GM03348 (cell line): ENCODE measurements around the gene GSN.

Source experiments
- DNase-seq: peaks from one replicate; pipeline ENCODE4 v3.0.0; 2012; ENCODE audit warnings: low spot score

GSN gene

DNA sequence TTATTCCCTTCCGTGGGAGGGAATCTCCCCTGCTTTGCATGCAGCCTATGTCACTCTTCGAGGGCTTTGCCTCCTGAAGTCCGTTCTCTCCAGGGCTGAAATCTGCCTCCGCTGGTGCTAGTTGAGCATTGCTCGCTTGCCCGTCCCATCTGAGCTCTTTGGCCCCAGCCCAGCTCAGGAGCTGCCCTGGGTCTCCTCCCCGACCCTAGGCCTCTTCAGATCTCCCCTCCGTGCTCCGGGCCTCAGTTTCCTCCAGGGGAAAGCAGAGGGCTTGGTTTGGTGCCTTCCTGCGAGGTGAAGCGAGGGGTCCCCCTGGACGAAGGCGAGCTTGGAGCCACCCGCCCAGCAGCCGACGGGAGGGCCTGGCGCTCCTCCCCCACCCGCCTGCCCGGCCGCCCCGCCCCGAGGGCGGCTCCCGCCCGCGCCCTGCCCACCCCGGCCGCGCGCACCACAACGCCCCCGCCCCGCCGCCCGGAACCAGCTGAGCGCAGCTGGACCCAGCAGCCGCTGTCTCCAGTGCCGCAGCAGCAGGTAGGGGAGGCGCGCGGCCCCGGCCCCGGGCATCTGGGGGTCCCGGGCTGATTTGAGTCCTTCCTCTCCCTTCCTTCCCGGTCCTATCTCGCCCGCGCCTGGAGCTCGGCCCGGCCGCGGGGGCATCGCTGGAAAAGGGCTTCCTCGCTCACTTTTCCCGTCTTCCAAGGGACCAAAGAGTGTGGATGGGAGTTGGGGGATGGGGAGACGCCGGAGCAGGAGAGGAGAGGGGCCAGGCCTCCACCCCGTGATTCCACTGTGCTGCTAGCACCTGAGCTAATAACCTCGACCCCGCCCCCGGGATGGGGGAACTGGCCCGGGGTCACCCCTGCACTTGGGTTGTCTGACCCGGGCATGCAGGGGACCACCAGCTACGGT is at the start of gene GSN:
Gene GSN, plus strand, starts transcription at position 474 of the 909 bp plus-strand sequence. CDS start 33,810 bp downstream, outside the sequence.
- DNase-seq, result peak; percentile 94

DNA sequence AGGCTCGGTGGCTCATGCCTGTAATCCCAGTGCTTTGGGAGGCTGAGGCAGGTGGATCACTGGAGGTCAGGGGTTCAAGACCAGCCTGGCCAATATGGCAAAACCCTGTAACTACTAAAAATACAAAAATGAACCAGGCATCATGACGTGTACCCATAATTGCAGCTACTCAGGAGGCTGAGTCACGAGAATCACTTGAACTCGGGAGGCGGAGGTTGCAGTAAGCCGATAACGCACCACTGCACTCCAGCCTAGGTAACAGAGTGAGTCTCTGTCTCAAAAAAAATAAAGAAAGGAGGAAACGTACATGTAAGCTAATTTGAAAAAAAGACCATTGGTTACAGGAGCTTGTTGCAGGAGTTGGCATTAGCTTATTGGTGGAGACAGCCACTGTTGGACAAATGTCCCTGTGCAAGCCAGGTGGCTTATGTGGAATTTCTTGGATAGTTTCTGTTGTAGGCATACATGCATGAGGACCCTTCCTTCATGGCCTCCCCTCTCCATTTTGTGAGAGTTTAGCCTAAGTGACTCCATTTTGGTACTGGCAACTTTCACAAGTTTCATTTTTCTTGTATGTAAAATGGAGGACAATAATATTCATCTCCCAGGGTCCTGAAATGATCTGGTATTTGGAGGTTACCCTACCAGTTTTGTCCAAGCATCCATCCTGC is 49.5 kb upstream of the GSN start:
- DNase-seq, result no peak

DNA sequence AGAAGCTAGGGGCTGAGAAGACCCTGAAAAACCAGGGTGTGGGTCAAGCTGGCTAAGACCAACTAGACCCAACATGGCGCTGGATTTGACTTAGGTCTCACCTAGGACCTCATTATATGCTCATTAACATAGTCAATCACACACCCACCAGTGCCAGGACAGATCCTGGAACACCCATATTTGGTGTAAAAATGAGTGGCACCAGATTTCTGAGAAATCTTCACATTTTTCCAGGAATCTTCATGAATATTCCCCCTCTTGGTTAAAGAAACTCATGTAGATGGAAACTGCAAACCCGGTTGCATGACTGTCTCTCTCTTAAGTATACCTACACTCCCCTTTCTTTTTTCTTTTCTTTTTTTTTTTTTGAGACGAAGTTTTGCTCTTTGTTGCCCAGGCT is 48.4 kb upstream of the GSN start:
- DNase-seq, result no peak

DNA sequence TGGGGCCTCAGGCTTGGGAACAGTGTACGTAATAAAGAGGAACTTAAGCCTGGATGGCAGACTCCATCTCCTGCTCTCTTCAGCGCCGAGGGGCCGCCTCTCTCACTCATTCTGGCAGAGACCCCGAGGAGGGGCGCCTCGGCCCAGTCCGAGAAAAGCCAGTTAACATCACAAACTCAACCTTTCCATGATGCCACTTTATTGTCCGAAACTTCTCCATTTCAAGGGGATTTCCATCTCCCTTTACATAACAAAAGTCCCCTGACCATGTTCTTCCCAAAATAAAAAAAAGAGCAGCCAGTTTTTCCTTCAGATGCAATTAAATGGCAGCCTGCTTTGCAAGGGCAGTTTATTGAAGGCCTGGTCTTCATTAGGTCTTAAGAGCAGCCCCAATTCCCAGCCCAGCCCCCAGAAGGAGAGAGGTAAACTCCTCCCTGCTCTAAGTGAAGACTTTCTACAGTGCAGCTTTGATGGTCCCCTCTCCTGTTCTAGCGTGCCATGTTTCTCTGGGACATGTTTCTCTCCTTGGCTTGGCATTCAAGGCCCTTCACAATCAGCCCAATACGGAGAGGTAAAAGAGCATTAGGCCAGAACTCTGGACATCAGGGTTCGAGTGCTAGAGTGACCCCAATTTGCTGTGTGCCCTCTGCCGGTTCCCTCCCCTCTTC is 46.8 kb upstream of the GSN start:
- DNase-seq, result no peak

DNA sequence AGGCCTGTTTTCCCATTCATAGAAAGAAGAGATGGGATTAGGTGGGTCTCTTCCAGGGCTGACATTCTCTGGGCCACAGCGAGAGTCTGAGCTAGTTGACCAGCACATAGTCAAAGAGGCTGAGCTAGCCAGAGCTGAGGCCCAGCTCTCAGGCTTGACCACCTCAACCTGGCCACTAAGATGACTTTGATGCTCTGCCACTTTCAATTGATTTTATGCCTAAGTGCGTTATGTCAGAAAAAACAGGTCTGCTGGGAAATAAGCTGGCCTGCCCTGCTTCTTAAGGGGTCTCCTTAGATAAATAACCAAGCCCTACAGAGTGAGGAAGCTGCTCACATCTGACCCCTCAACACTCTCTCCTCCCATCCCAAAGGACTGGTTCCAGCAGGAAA is 46.3 kb upstream of the GSN start:
- no peak for DNase-seq

DNA sequence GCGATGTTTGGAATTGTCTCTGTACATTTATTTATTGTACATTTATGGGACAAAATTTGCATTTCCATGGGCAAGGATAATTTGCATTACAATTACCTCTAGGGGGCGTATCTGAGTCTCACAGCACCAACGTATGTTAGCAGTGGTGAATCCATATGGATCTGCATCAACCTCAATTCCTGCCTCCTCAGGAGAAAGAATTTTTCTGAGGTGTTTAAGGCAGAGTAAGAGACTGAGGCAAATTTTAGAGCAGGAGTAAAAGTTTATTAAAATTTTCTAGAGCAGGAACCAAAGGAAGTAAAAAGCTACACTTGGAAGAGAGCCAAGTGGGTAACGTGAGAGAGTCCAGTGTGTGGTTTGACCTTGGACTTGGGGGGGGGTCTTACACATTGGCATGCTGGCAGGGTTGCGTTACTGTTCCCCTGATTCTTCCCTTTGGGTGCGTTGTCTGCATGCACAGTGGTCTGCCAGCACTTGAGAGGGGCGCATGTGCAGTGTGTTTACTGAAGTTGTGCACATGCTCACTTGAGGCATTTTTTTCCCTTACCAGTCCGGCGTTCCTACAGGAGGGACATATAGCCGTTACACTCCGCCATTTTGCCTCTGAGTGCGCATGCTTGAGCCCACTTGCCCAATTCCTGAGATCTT is 45.3 kb upstream of the GSN start:
- DNase-seq, result peak; percentile 55

DNA sequence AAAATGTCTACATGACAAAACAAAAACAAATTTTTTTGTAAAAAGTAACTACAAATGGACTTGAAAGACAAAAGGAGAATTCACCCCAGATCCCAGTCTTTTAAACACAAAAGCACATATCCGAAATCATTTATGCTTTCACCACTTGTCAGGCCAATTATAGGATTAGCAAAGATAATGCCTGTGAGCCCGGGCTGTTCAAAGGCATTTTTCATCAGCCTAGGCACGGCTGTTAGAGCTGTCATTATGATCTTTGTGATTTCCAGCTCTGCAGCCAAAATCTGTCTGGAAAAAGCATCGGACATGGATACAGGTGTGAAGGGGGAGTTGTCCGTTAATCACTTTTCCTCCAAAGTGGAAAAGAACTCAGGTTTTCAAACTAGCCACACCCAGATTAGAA is 42.7 kb upstream of the GSN start:
- DNase-seq, result no peak

DNA sequence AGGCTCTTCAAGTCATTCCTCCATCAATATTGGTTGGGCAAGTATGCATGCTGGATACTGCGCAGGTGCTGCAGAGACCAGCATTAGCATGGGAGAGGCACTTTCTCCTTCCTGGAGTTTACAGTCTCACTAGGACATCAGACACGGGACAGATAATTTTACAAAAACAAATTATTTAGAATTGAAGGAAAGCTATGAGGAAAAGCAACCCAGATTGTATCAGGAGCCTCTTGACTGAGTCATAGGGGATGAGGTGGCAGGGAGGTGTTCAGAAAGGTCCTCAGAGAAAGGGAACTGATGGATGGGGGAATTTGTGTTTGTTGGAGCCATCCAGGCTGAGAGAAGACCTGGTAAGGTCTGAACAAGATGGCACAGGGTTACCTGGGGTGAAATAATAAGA is 41.8 kb upstream of the GSN start:
- peak; percentile 62 for DNase-seq

DNA sequence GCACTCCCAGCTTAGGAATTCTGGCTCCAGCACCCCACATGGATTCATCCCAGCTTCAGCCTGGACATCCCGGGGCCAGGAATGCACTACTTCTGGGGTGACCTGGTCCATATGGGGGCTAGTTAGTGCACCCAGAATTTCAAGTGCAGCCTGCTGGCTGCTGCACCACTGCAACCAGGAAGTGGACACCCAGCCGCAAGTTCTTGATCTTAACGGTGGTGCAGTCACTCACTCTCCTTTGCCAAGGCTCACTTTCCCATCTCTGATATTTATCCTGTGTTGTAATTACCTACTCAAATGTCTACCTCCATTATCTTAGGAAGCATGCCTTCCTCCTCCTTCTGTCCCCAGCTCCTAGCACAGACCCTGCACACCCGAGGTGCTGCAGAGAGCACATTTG is 40.1 kb upstream of the GSN start:
- no peak for DNase-seq

DNA sequence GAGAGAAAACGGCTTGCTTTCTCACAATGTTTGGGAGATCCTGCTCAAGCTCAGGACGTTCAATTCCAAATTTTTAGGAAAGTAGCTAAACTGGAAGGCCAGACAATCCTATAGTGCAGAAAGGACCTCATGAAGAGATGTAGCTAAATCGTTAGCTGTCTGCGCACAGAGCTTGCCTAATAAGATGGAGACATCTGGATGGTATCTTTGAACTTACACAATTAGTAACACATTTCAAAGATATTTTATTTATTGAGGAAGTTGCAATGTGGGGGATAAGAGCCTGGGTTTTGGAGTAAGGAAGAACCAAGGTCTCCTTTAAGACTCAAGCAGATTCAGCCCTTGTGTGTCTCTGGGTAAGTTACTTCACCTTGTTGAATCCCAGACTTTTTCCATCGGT is 37.7 kb upstream of the GSN start:
- no peak for DNase-seq

DNA sequence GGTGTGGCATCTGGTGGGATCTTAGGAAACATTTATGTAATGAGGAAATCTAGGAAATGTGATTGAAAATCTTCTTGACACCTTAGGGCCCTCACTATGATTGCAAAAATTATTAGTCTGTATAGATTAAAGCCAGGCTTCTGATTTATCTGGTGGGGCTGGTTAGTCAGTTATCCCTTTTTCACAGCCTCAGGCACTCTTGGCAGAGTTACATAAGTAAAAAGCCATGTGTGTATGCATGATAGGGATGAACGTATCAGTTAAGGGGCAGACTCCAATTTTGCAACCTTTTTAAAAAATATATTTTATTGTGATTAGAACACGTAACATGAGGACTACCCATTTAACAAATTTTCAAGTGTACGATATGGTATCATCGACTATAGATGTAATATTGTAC is 35.7 kb upstream of the GSN start:
- no peak for DNase-seq

DNA sequence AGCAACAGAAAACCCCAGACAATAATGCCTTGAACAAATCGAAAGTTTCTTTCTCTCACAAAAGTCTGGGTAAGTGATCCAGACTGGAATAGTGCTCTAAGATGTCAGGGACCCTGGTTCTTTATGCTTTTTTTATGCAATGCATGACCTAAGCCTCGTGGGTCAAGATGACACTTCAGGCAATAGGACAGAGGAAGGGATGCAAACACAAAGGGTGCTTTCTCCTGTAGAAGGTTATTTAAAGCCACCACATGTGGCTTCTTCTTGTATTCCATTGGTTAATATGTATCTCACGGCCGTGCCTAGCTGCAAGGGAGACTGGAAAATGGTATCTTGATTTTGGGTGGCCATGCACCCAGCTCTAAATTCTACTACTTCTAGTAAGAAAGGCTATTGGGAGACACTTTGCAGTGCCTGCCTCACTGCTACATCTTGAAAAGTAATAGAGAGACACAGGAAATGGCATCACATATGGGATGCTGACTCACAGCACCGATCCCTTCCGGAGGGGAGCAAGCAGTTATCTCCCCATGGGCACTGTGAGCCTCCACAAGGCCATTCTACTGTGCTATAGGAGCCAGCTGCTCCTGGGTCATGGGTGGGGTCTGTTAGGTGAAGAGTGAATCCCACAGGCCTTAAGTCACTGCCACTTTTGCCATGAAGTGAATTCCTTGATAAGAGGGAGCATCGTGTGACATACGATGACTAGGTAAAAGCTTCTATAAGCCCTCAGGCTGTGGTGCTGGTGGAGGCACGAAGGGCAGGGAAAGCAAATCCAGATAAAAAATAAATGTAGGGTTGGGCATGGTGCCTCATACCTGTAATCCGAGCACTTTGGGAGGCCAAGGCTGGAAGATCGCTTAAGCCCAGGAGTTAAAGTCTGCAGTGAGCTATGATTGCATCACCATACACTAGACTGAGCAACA is 33.8 kb upstream of the GSN start:
- DNase-seq, result peak; percentile 37

DNA sequence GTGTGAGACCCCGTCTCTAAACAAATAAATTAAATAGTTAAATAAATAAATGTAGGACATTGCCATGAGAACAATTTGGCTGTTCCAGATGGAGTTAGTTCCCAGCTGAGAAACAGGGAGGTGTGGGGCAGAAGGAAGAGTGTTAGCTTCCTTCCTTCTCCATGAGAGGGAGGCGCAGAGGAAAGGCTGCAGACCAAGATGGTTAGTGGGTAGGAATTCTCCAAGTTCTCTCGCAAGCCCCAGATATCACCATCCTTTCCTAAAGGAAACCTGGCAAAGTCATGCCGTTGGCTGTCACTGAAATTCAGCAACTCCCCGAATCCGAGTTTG is 33.2 kb upstream of the GSN start:
- DNase-seq, result no peak

DNA sequence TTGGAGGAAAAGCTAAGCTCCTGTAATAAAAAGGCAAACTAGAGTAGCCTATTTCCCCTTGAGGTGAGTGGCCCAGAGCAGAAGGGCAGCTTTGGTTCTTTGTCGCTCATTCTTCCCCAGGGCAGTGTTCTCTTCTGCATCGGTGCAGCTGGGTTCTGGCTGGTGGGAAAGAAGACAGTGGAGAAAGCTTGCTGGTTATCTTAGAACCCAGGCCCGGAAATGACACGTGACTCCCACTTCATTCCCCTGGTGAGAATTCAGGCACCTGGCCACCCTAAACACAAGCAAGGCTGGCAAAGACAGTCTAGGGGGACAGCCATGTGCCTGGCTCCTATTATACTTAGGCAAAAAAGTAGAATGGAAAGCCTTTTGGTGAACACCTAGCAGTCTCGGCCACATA is 32.5 kb upstream of the GSN start:
- no peak for DNase-seq

DNA sequence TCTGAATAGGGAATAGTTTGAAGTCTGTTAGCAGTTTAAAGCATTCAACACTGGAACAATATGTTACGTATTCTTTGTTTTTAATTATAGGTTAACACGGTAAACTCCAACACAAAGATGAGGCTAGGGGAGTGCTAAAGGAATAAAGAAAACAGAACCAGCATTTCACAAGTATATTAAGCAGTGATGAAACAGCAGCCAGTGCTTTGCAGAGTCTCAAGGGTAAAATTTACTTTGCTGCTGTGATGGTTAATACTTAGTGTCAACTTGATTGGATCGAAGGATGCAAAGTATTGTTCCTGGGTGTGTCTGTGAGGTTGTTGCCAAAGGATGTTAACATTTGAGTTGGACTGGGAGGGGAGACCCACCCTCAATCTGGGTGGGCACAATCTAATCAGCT is 30.0 kb upstream of the GSN start:
- DNase-seq, result no peak

DNA sequence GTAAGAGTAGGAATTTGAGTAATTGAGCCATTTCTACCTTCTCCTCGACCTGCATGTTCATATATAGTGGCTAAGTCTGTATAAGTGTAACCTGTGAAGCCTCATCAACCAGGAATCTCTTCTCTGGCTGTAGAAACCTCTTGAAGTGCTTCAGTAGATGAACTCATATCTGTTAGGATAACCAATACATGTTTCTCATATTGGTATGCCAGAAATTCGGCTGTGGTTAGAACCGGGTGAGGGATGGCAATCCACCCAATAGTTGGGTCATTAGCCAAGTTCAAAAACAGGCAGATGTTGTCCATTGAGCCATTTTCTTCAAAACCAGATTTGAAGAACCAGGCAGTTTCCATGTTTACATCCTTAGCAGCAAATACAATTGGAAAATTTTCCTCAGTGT is 28.9 kb upstream of the GSN start:
- DNase-seq, result no peak

DNA sequence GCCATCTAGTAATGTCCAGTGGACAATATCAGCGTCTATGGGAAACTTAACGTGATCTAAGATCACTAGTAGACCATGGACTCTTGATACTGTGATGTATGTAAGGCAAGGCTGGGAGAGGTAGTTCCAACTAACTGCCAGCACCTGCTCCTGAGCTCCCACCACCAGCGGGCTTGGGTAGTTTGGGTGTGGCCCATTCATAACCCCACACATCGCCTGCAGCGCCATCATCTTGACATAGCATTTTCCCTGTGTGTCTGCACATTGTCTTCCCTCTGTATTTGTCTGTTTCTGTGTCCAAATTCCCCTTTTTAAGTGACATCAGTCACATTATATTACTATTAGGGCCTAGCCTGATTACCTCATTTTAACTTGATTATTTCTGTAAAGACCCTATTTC is 28.1 kb upstream of the GSN start:
- no peak for DNase-seq

DNA sequence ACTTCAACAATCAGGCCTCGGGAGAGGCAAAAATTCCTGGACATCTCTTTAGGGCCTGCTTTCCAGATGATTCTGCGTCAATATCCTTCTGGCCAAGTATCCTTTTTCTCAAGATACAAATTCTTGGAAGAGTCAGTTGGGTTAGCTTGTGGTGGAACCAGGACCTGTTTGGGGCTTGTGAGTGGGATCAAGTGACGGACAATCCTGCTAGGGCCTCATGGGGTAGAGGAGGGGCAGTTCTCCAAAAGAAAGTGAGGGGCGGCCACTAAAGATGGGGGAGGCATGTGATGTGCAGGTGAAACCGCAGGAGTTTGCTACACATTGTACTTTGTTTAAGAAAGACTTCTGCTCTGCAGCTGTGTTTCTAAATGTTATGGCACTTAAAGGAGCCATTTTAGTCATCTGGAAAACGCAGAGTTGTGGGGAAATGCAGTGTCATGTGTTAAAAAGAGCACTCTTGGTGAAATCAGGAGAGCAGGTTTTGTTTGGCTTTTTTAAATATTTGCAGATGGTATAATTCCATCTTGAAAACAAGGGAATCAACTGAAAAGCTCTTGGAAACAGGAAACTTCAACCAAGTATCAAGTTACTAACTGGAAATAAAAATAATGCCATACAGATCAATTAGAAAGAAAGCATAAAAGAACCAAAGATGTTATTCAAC is 27.4 kb upstream of the GSN start:
- DNase-seq, result peak; percentile 35

DNA sequence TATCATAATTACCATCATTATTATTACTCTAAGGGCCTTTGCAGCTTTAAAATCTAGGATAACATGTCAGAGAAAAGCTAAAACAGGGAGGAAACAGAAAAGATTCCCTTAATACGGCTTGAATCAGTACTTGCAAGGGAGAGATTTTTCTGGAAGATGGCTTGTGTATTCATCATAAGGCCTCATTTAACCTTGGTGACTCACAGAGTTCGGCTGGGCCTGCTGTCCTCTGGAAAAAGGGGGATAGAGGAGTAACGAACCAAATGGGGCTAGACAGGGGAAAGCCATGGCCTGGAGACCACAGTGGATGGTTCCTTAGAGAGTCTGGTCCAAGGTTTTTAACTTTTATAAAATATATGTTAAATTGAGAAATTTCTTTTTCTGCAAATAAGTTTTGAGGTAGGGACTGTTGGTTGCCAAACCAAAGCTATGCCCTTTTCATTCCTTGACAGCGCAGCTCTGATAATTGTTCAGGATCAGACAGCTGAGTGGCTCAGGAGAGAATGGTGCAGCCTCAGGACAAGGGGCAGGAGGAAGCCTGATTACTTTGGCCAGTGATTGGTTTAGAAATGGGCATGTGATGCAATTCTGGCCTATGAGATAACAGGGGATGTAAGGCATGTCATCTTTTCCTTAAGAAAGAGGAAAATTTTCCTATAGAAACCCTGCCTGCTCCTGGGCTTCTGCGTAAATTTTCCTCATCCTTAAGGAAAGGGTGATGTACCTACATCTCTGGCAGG is 25.6 kb upstream of the GSN start:
- peak; percentile 55 for DNase-seq

DNA sequence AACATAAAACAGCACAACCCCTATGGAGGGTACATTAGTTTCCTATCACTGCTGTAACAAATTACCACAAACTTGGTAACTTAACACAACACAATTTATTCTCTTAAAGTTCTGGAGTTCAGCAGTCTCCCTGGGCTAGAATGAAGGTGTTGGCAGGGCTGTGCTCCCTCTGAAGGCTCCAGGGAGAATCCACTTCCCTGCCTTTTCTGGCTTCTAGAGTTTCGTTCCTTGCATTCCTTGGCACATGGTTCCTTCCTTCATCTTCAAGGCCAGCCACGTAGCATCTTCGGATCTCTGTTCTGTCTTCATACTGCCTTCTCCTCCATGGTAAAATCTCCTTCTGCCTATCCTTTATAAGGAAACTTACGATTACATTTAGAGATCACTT is 25.0 kb upstream of the GSN start:
- peak; percentile 24 for DNase-seq
